MG63 (cell line): Measurements from ENCODE around the gene OR6C2. TPM values are rescaled to one million over a fixed set of nuclear protein-coding genes. Genes with fewer than 3 reads are reported as not detected.
"Not testable (repeated sequence)": the region's sequence is repeated elsewhere in the genome, so short reads cannot be mapped to it uniquely, and the experiment has no call there.

Experiments
- DNase-seq: peaks from one replicate; pipeline ENCODE4 v3.0.0-alpha.2; 2020
- H3K27me3 ChIP-seq: fragments of 250-450 bp; sonication (Bioruptor Pico); 2 replicates; pipeline ENCODE4 v1.5.1; 2020; ENCODE audit warnings: mild to moderate bottlenecking, moderate library complexity
- H3K36me3 ChIP-seq: fragments of 250-450 bp; sonication (Bioruptor Pico); 2 replicates; pipeline ENCODE4 v1.5.1; 2020; ENCODE audit warnings: mild to moderate bottlenecking, moderate library complexity
- H3K4me3 ChIP-seq: fragments of 250-450 bp; sonication (Bioruptor Pico); 2 replicates; pipeline ENCODE4 v1.5.1; 2020; ENCODE audit warnings: mild to moderate bottlenecking, moderate library complexity
- H3K9me3 ChIP-seq: fragments of 250-450 bp; sonication (Bioruptor Pico); 2 replicates; pipeline ENCODE4 v1.5.1; 2020; ENCODE audit warnings: mild to moderate bottlenecking, moderate library complexity
- total RNA-seq: library from RNA; depleted of rRNA; stranded (reverse); fragments of >200 nt; shearing (Covaris generic); gene quantifications from 2 replicates; pipeline ENCODE4 v1.2.3, GENCODE V29; 2014; ENCODE audit warnings: low replicate concordance; rRNA removed

The OR6C2 gene
- not detected in 2 replicates for total RNA-seq

GRCh38 chr12:55443776-55444175 lies at the start of gene OR6C2:
Gene OR6C2 (plus strand): TSS chr12:55444076. CDS start chr12:55452214, 8,138 bp downstream.
- no peak for DNase-seq
- no peaks in the 10 kb centered on the region for H3K36me3 ChIP-seq
- no peaks in the 10 kb centered on the region for H3K27me3 ChIP-seq
- no peaks in the 10 kb centered on the region for H3K9me3 ChIP-seq
- no peak within 1 kb of the TSS for H3K4me3 ChIP-seq

- DNase-seq: no peak
- H3K27me3 ChIP-seq: no peaks in the 10 kb centered on the region
- no peaks in the 10 kb centered on the region for H3K9me3 ChIP-seq
- H3K4me3 ChIP-seq: no peak overlapping the region
- no peaks in the 10 kb centered on the region for H3K36me3 ChIP-seq
Observed at GRCh38 chr12:55396326-55396725, 47.5 kb upstream of the OR6C2 start.

GRCh38 chr12:55400229-55400628 lies 43.6 kb upstream of the OR6C2 start, which contains the start of gene OR6C65:
Gene OR6C65 (plus strand): TSS chr12:55400529. CDS start chr12:55400529, 0 bp downstream.
- H3K36me3 ChIP-seq: no peaks in the 10 kb centered on the region
- no peaks in the 10 kb centered on the region for H3K27me3 ChIP-seq
- H3K9me3 ChIP-seq: peaks cover 3% of the 10 kb centered on the region; the same call in 1 of the 2 replicates
- no peak within 1 kb of the TSS for H3K4me3 ChIP-seq
- no peak for DNase-seq

- no peaks in the 10 kb centered on the region for H3K27me3 ChIP-seq
- H3K9me3 ChIP-seq: peaks cover 13% of the 10 kb centered on the region
- H3K36me3 ChIP-seq: no peaks in the 10 kb centered on the region
- H3K4me3 ChIP-seq: no peak overlapping the region
- DNase-seq: no peak
Observed at GRCh38 chr12:55407866-55408265, 36.0 kb upstream of the OR6C2 start.

- not testable (repeated sequence) for DNase-seq, H3K4me3 ChIP-seq, H3K9me3 ChIP-seq, H3K36me3 ChIP-seq, H3K27me3 ChIP-seq
Observed at GRCh38 chr12:55409133-55409532, 34.7 kb upstream of the OR6C2 start.

- H3K36me3 ChIP-seq, DNase-seq, H3K4me3 ChIP-seq, H3K9me3 ChIP-seq, H3K27me3 ChIP-seq: not testable (repeated sequence)
Observed at GRCh38 chr12:55412138-55412537, 31.7 kb upstream of the OR6C2 start.

GRCh38 chr12:55413498-55414388 lies 30.1 kb upstream of the OR6C2 start:
- not testable (repeated sequence) for H3K9me3 ChIP-seq, H3K27me3 ChIP-seq, H3K36me3 ChIP-seq, H3K4me3 ChIP-seq, DNase-seq

- not testable (repeated sequence) for H3K4me3 ChIP-seq
Observed at GRCh38 chr12:55414396-55414823, 29.5 kb upstream of the OR6C2 start.

GRCh38 chr12:55414889-55415288 lies 29.0 kb upstream of the OR6C2 start:
- H3K27me3 ChIP-seq, H3K9me3 ChIP-seq, H3K36me3 ChIP-seq, DNase-seq, H3K4me3 ChIP-seq: not testable (repeated sequence)

More at GRCh38 chr12:55414396-55414823, 29.5 kb upstream of the OR6C2 start:
- H3K36me3 ChIP-seq, H3K9me3 ChIP-seq, DNase-seq, H3K27me3 ChIP-seq: not testable (repeated sequence)

GRCh38 chr12:55416961-55417360 lies 26.9 kb upstream of the OR6C2 start:
- no peak for DNase-seq
- no peaks in the 10 kb centered on the region for H3K27me3 ChIP-seq
- H3K4me3 ChIP-seq: no peak overlapping the region
- no peaks in the 10 kb centered on the region; the same call in 1 of the 2 replicates for H3K9me3 ChIP-seq
- H3K36me3 ChIP-seq: no peaks in the 10 kb centered on the region

GRCh38 chr12:55420307-55420962 lies 23.4 kb upstream of the OR6C2 start:
- H3K36me3 ChIP-seq: no peaks in the 10 kb centered on the region
- DNase-seq: no peak
- H3K27me3 ChIP-seq: no peaks in the 10 kb centered on the region
- H3K9me3 ChIP-seq: no peaks in the 10 kb centered on the region; the same call in 1 of the 2 replicates
- H3K4me3 ChIP-seq: no peak overlapping the region

GRCh38 chr12:55425954-55426353 lies 17.9 kb upstream of the OR6C2 start, which contains the start of gene OR6C76:
Gene OR6C76 (plus strand): TSS chr12:55426254. CDS start chr12:55426254, 0 bp downstream.
- Histone ChIP-seq H3K27me3 (no peaks in the 10 kb centered on the region), H3K9me3 (no peaks in the 10 kb centered on the region), H3K36me3 (no peaks in the 10 kb centered on the region), H3K4me3 (no peak within 1 kb of the TSS)
- no peak for DNase-seq

GRCh38 chr12:55428331-55429243 lies 15.3 kb upstream of the OR6C2 start:
- Histone ChIP-seq H3K27me3 (no peaks in the 10 kb centered on the region), H3K4me3 (no peak overlapping the region), H3K36me3 (no peaks in the 10 kb centered on the region), H3K9me3 (no peaks in the 10 kb centered on the region)
- no peak for DNase-seq

- not testable (repeated sequence) for H3K9me3 ChIP-seq, DNase-seq, H3K27me3 ChIP-seq, H3K36me3 ChIP-seq, H3K4me3 ChIP-seq
Observed at GRCh38 chr12:55441233-55441632, 2.6 kb upstream of the OR6C2 start.

- DNase-seq: no peak
- no peaks in the 10 kb centered on the region for H3K27me3 ChIP-seq
- no peaks in the 10 kb centered on the region for H3K36me3 ChIP-seq
- no peak overlapping the region for H3K4me3 ChIP-seq
- no peaks in the 10 kb centered on the region for H3K9me3 ChIP-seq
Observed at GRCh38 chr12:55445357-55445756, 1.5 kb downstream of the OR6C2 start.

- DNase-seq: no peak
- no peaks in the 10 kb centered on the region for H3K36me3 ChIP-seq
- no peaks in the 10 kb centered on the region for H3K9me3 ChIP-seq
- no peaks in the 10 kb centered on the region for H3K27me3 ChIP-seq
- H3K4me3 ChIP-seq: no peak overlapping the region
Observed at GRCh38 chr12:55446326-55446725, 2.5 kb downstream of the OR6C2 start.
